MM.1S (cell line): ENCODE results near the gene AFG3L2.

Experiments
- DNase-seq: peaks from one replicate; pipeline ENCODE4 v3.0.0-alpha.2; 2015
- H2AFZ ChIP-seq: fragments of 300-600 bp; sonication (generic); 2 replicates; pipeline ENCODE4 v1.6.0; 2016; ENCODE audit warnings: antibody characterized with exemption, low read length
- H3F3A ChIP-seq: fragments of 300-600 bp; sonication (generic); 2 replicates; pipeline ENCODE4 v1.6.1; 2016; ENCODE audit warnings: mild to moderate bottlenecking, antibody characterized with exemption, low read length, moderate library complexity, mixed read lengths; ENCODE audit not compliant: insufficient read depth
- H3K27ac ChIP-seq: fragments of 300-600 bp; sonication (generic); 2 replicates; pipeline ENCODE4 v1.5.1; 2016; ENCODE audit warnings: mild to moderate bottlenecking, low read length
- H3K27me3 ChIP-seq: fragments of 300-600 bp; sonication (generic); replicated peaks from 2 replicates; pipeline ENCODE4 v1.6.0; 2016; ENCODE audit warnings: low read length; ENCODE audit not compliant: insufficient read depth
- H3K36me3 ChIP-seq: fragments of 300-600 bp; sonication (generic); replicated peaks from 2 replicates; pipeline ENCODE4 v1.6.1; 2016; ENCODE audit warnings: mild to moderate bottlenecking, low read length, mixed read lengths; ENCODE audit not compliant: insufficient read depth
- H3K4me1 ChIP-seq: fragments of 300-600 bp; sonication (generic); 2 replicates; pipeline ENCODE4 v1.6.1; 2016; ENCODE audit warnings: low read length, mixed read lengths
- H3K4me2 ChIP-seq: fragments of 300-600 bp; sonication (generic); 2 replicates; pipeline ENCODE4 v1.6.0; 2016; ENCODE audit warnings: low read depth, low read length
- H3K4me3 ChIP-seq: fragments of 300-600 bp; sonication (generic); 2 replicates; pipeline ENCODE4 v1.5.1; 2016; ENCODE audit warnings: low read length, mixed read lengths
- H3K79me2 ChIP-seq: fragments of 300-600 bp; sonication (generic); 2 replicates; pipeline ENCODE4 v1.6.1; 2016; ENCODE audit warnings: mixed run types, low read length, mixed read lengths
- H3K9ac ChIP-seq: fragments of 300-600 bp; sonication (generic); 2 replicates; pipeline ENCODE4 v1.6.1; 2016; ENCODE audit warnings: low read length, mixed read lengths
- H3K9me2 ChIP-seq: fragments of 300-600 bp; sonication (generic); replicated peaks from 2 replicates; pipeline ENCODE4 v1.6.1; 2016; ENCODE audit warnings: mild to moderate bottlenecking, low read length, mixed read lengths; ENCODE audit not compliant: insufficient read depth
- H3K9me3 ChIP-seq: fragments of 300-600 bp; sonication (generic); replicated peaks from 2 replicates; pipeline ENCODE4 v1.6.1; 2016; ENCODE audit warnings: mild to moderate bottlenecking, low read length, mixed read lengths; ENCODE audit not compliant: insufficient read depth
- H4K20me1 ChIP-seq: fragments of 300-600 bp; sonication (generic); 2 replicates; pipeline ENCODE4 v1.6.1; 2016; ENCODE audit warnings: mild to moderate bottlenecking, low read length, moderate library complexity, mixed read lengths; ENCODE audit not compliant: insufficient read depth
- CTCF ChIP-seq: fragments of 300-600 bp; sonication (generic); IDR thresholded peaks from 2 replicates; pipeline ENCODE4 v1.5.1; 2016; ENCODE audit warnings: antibody characterized with exemption, low read length, mixed read lengths
- EZH2 ChIP-seq: fragments of 300-600 bp; sonication (generic); optimal IDR thresholded peaks from 2 replicates; pipeline ENCODE3; 2017; ENCODE audit warnings: low read depth, mild to moderate bottlenecking, antibody characterized with exemption, low read length, mixed read lengths
- EZH2phosphoT487 ChIP-seq: fragments of 300-600 bp; sonication (generic); IDR thresholded peaks from 2 replicates; pipeline ENCODE4 v1.6.1; 2018; ENCODE audit warnings: antibody characterized with exemption, low read length

Gene AFG3L2

GRCh38 chr18:12325726-12326245 is 51.2 kb downstream of the AFG3L2 start:
- H4K20me1 ChIP-seq, result no peaks in the 10 kb centered on the region
- no peaks in the 10 kb centered on the region for H3K4me1 ChIP-seq
- no peak overlapping the region for H3K4me3 ChIP-seq
- H2AFZ ChIP-seq, result no peak overlapping the region
- H3K4me2 ChIP-seq, result no peak overlapping the region
- no peak for DNase-seq
- H3K27ac ChIP-seq, result no peak overlapping the region
- H3K9me2 ChIP-seq, result no peaks in the 10 kb centered on the region
- no peaks in the 10 kb centered on the region for H3K27me3 ChIP-seq
- H3K9me3 ChIP-seq, result no peaks in the 10 kb centered on the region
- H3K9ac ChIP-seq, result no peak overlapping the region
- no peak for TF ChIP-seq EZH2
- no peak for TF ChIP-seq EZH2phosphoT487
- no peak for TF ChIP-seq CTCF
- no peaks in the 10 kb centered on the region for H3F3A ChIP-seq
- H3K36me3 ChIP-seq, result peaks cover 4% of the 10 kb centered on the region; the same call in 1 of the 2 replicates
- H3K79me2 ChIP-seq, result peaks cover 1% of the 10 kb centered on the region; the same call in 1 of the 2 replicates

GRCh38 chr18:12324991-12325725 is 51.9 kb downstream of the AFG3L2 start:
- H3K4me2 ChIP-seq, result no peak overlapping the region
- no peaks in the 10 kb centered on the region for H3K9me2 ChIP-seq
- no peak overlapping the region for H2AFZ ChIP-seq
- no peak overlapping the region for H3K9ac ChIP-seq
- H3F3A ChIP-seq, result no peaks in the 10 kb centered on the region
- TF ChIP-seq CTCF, result no peak
- no peak for TF ChIP-seq EZH2phosphoT487
- no peak for TF ChIP-seq EZH2
- H3K9me3 ChIP-seq, result no peaks in the 10 kb centered on the region
- H3K4me3 ChIP-seq, result no peak overlapping the region
- H3K36me3 ChIP-seq, result peaks cover 4% of the 10 kb centered on the region; the same call in 1 of the 2 replicates
- H3K79me2 ChIP-seq, result no peaks in the 10 kb centered on the region
- no peak overlapping the region for H3K27ac ChIP-seq
- no peaks in the 10 kb centered on the region for H3K27me3 ChIP-seq
- H3K4me1 ChIP-seq, result no peaks in the 10 kb centered on the region
- DNase-seq, result no peak
- no peaks in the 10 kb centered on the region for H4K20me1 ChIP-seq

GRCh38 chr18:12321333-12321732 is 55.7 kb downstream of the AFG3L2 start:
- no peak overlapping the region for H3K27ac ChIP-seq
- no peak for DNase-seq
- no peak overlapping the region for H3K4me2 ChIP-seq
- H2AFZ ChIP-seq, result no peak overlapping the region
- no peaks in the 10 kb centered on the region for H3K79me2 ChIP-seq
- no peak overlapping the region for H3K4me3 ChIP-seq
- no peaks in the 10 kb centered on the region for H3F3A ChIP-seq
- no peaks in the 10 kb centered on the region for H3K36me3 ChIP-seq
- no peaks in the 10 kb centered on the region for H3K9me2 ChIP-seq
- no peak overlapping the region for H3K9ac ChIP-seq
- H3K27me3 ChIP-seq, result no peaks in the 10 kb centered on the region
- no peaks in the 10 kb centered on the region for H4K20me1 ChIP-seq
- no peaks in the 10 kb centered on the region for H3K9me3 ChIP-seq
- TF ChIP-seq CTCF, result no peak
- TF ChIP-seq EZH2, result no peak
- H3K4me1 ChIP-seq, result no peaks in the 10 kb centered on the region
